ENCODE measurements around the gene RAB3D.

Gene RAB3D

GRCh38 chr19:11306337-11306736 is 33.1 kb downstream of the RAB3D start:
- Histone ChIP-seq H3K27me3 (ENCODE audit: insufficient read depth, insufficient read length) (no peaks in the 10 kb centered on the region), H3K9me3 (ENCODE audit: insufficient read depth, low read length) (no peaks in the 10 kb centered on the region), H3K4me3 (ENCODE audit: insufficient read length, low read depth) (no peak overlapping the region), H3K4me1 (ENCODE audit: insufficient read depth, insufficient read length) (peaks cover 3% of the 10 kb centered on the region), H3K9ac (ENCODE audit: insufficient read length, low read depth) (no peak overlapping the region), H3K36me3 (ENCODE audit: insufficient read depth, insufficient read length, low read length) (no peaks in the 10 kb centered on the region)
- TF ChIP-seq YY1 (IDR thresholded peaks at IDR 0.05; ENCODE audit: insufficient read depth, insufficient read length) (no peak), ZNF274 (IDR thresholded peaks at IDR 0.05; ENCODE audit: low read depth, low read length) (no peak), SUZ12 (IDR thresholded peaks at IDR 0.05; ENCODE audit: extremely low read depth, insufficient read depth, insufficient read length) (no peak)
- DNase-seq (ENCODE audit: low read depth, low spot score): no peak

- no peak for TF ChIP-seq ZNF274 (IDR thresholded peaks at IDR 0.05; ENCODE audit: low read depth, low read length)
- TF ChIP-seq YY1 (IDR thresholded peaks at IDR 0.05; ENCODE audit: insufficient read depth, insufficient read length): no peak
- no peak for TF ChIP-seq SUZ12 (IDR thresholded peaks at IDR 0.05; ENCODE audit: extremely low read depth, insufficient read depth, insufficient read length)
- no peak for DNase-seq (ENCODE audit: low read depth, low spot score)
- Histone ChIP-seq H3K4me3 (ENCODE audit: insufficient read length, low read depth) (no peak overlapping the region), H3K36me3 (ENCODE audit: insufficient read depth, insufficient read length, low read length) (no peaks in the 10 kb centered on the region), H3K9ac (ENCODE audit: insufficient read length, low read depth) (no peak overlapping the region), H3K9me3 (ENCODE audit: insufficient read depth, low read length) (no peaks in the 10 kb centered on the region), H3K4me1 (ENCODE audit: insufficient read depth, insufficient read length) (peaks cover 3% of the 10 kb centered on the region), H3K27me3 (ENCODE audit: insufficient read depth, insufficient read length) (peaks cover 5% of the 10 kb centered on the region)
Observed at GRCh38 chr19:11304936-11305335, 34.5 kb downstream of the RAB3D start.

- peaks cover 10% of the 10 kb centered on the region for H3K4me1 ChIP-seq (ENCODE audit: insufficient read depth, insufficient read length)
- no peak overlapping the region for H3K4me3 ChIP-seq (ENCODE audit: insufficient read length, low read depth)
- no peaks in the 10 kb centered on the region for H3K9me3 ChIP-seq (ENCODE audit: insufficient read depth, low read length)
- H3K27me3 ChIP-seq (ENCODE audit: insufficient read depth, insufficient read length): peaks cover 5% of the 10 kb centered on the region
- TF ChIP-seq YY1 (IDR thresholded peaks at IDR 0.05; ENCODE audit: insufficient read depth, insufficient read length) (no peak), SUZ12 (IDR thresholded peaks at IDR 0.05; ENCODE audit: extremely low read depth, insufficient read depth, insufficient read length) (no peak), ZNF274 (IDR thresholded peaks at IDR 0.05; ENCODE audit: low read depth, low read length) (no peak)
- no peaks in the 10 kb centered on the region for H3K36me3 ChIP-seq (ENCODE audit: insufficient read depth, insufficient read length, low read length)
- DNase-seq (ENCODE audit: low read depth, low spot score): no peak
- no peak overlapping the region for H3K9ac ChIP-seq (ENCODE audit: insufficient read length, low read depth)
Observed at GRCh38 chr19:11300811-11301120, 38.7 kb downstream of the RAB3D start.

- TF ChIP-seq ZNF274 (IDR thresholded peaks at IDR 0.05; ENCODE audit: low read depth, low read length) (no peak), YY1 (IDR thresholded peaks at IDR 0.05; ENCODE audit: insufficient read depth, insufficient read length) (no peak), SUZ12 (IDR thresholded peaks at IDR 0.05; ENCODE audit: extremely low read depth, insufficient read depth, insufficient read length) (no peak)
- H3K4me3 ChIP-seq (ENCODE audit: insufficient read length, low read depth): no peak overlapping the region
- H3K4me1 ChIP-seq (ENCODE audit: insufficient read depth, insufficient read length): peaks cover 10% of the 10 kb centered on the region
- H3K27me3 ChIP-seq (ENCODE audit: insufficient read depth, insufficient read length): peaks cover 5% of the 10 kb centered on the region
- no peaks in the 10 kb centered on the region for H3K9me3 ChIP-seq (ENCODE audit: insufficient read depth, low read length)
- no peaks in the 10 kb centered on the region for H3K36me3 ChIP-seq (ENCODE audit: insufficient read depth, insufficient read length, low read length)
- no peak overlapping the region for H3K9ac ChIP-seq (ENCODE audit: insufficient read length, low read depth)
- DNase-seq (ENCODE audit: low read depth, low spot score): no peak
Observed at GRCh38 chr19:11299946-11300810, 39.3 kb downstream of the RAB3D start.

- H3K4me1 ChIP-seq (ENCODE audit: insufficient read depth, insufficient read length): peaks cover 7% of the 10 kb centered on the region
- no peak overlapping the region for H3K9ac ChIP-seq (ENCODE audit: insufficient read length, low read depth)
- peaks cover 5% of the 10 kb centered on the region for H3K27me3 ChIP-seq (ENCODE audit: insufficient read depth, insufficient read length)
- H3K36me3 ChIP-seq (ENCODE audit: insufficient read depth, insufficient read length, low read length): no peaks in the 10 kb centered on the region
- no peak overlapping the region for H3K4me3 ChIP-seq (ENCODE audit: insufficient read length, low read depth)
- no peaks in the 10 kb centered on the region for H3K9me3 ChIP-seq (ENCODE audit: insufficient read depth, low read length)
- no peak for TF ChIP-seq YY1 (IDR thresholded peaks at IDR 0.05; ENCODE audit: insufficient read depth, insufficient read length)
- TF ChIP-seq SUZ12 (IDR thresholded peaks at IDR 0.05; ENCODE audit: extremely low read depth, insufficient read depth, insufficient read length): no peak
- no peak for TF ChIP-seq ZNF274 (IDR thresholded peaks at IDR 0.05; ENCODE audit: low read depth, low read length)
- no peak for DNase-seq (ENCODE audit: low read depth, low spot score)
Observed at GRCh38 chr19:11296264-11296663, 43.2 kb downstream of the RAB3D start.

GRCh38 chr19:11295665-11296245 is 43.7 kb downstream of the RAB3D start, which contains the start of gene TSPAN16:
Gene TSPAN16, plus strand, starts transcription at chr19:11296160. Its CDS starts 138 bp downstream, at chr19:11296298.
- Histone ChIP-seq H3K9ac (ENCODE audit: insufficient read length, low read depth) (no peak within 1 kb of the TSS), H3K9me3 (ENCODE audit: insufficient read depth, low read length) (no peaks in the 10 kb centered on the region), H3K4me3 (ENCODE audit: insufficient read length, low read depth) (no peak within 1 kb of the TSS), H3K4me1 (ENCODE audit: insufficient read depth, insufficient read length) (peaks cover 7% of the 10 kb centered on the region), H3K36me3 (ENCODE audit: insufficient read depth, insufficient read length, low read length) (no peaks in the 10 kb centered on the region), H3K27me3 (ENCODE audit: insufficient read depth, insufficient read length) (peaks cover 5% of the 10 kb centered on the region)
- no peak for TF ChIP-seq ZNF274 (IDR thresholded peaks at IDR 0.05; ENCODE audit: low read depth, low read length)
- no peak for TF ChIP-seq YY1 (IDR thresholded peaks at IDR 0.05; ENCODE audit: insufficient read depth, insufficient read length)
- TF ChIP-seq SUZ12 (IDR thresholded peaks at IDR 0.05; ENCODE audit: extremely low read depth, insufficient read depth, insufficient read length): no peak
- no peak for DNase-seq (ENCODE audit: low read depth, low spot score)

- TF ChIP-seq SUZ12 (IDR thresholded peaks at IDR 0.05; ENCODE audit: extremely low read depth, insufficient read depth, insufficient read length) (no peak), ZNF274 (IDR thresholded peaks at IDR 0.05; ENCODE audit: low read depth, low read length) (no peak), YY1 (IDR thresholded peaks at IDR 0.05; ENCODE audit: insufficient read depth, insufficient read length) (no peak)
Observed at GRCh38 chr19:11295180-11295579, 44.3 kb downstream of the RAB3D start.

More at GRCh38 chr19:11295180-11295579, 44.3 kb downstream of the RAB3D start:
- Histone ChIP-seq H3K9ac (ENCODE audit: insufficient read length, low read depth) (no peak overlapping the region), H3K27me3 (ENCODE audit: insufficient read depth, insufficient read length) (peaks cover 2% of the 10 kb centered on the region), H3K36me3 (ENCODE audit: insufficient read depth, insufficient read length, low read length) (no peaks in the 10 kb centered on the region), H3K4me1 (ENCODE audit: insufficient read depth, insufficient read length) (peaks cover 7% of the 10 kb centered on the region), H3K9me3 (ENCODE audit: insufficient read depth, low read length) (no peaks in the 10 kb centered on the region), H3K4me3 (ENCODE audit: insufficient read length, low read depth) (no peak overlapping the region)
- no peak for DNase-seq (ENCODE audit: low read depth, low spot score)

All from NT2/D1 (cell line).